HEK293 (cell line): ENCODE results near the gene RUFY4.

Source experiments
- CTCF ChIA-PET: fragments of 350-600 bp; formaldehyde crosslinking; extraction: SDS; loops from one replicate; lab custom pipeline; 2021; ENCODE audit warnings: antibody characterized with exemption; lab: Yijun Ruan, JAX
- POLR2A ChIA-PET: fragments of 300-600 bp; formaldehyde crosslinking; extraction: SDS; loops from one replicate; lab custom pipeline; 2020; ENCODE audit warnings: antibody characterized with exemption, inconsistent platforms; lab: Yijun Ruan, JAX
- H3K27ac ChIP-seq: fragments of 200-500 bp; sonication (Bioruptor generic); 2 replicates; pipeline ENCODE4 v1.5.1; 2014; ENCODE audit warnings: low read depth, low read length, control low read depth, inconsistent platforms; ENCODE audit errors: extremely low read depth
- H3K36me3 ChIP-seq, 2 experiments: fragments of 200-500 bp in 1 of 2; sonication (Bioruptor generic) in 1 of 2; 1 replicate in 1 of 2; 2 replicates in 1 of 2; pipeline ENCODE4 v1.5.1; 2014 to 2017; ENCODE audit warnings: inconsistent platforms in 2 of 2, low read length in 2 of 2; ENCODE audit not compliant: control insufficient read depth in 2 of 2, insufficient read depth in 1 of 2
- H3K4me1 ChIP-seq: fragments of 200-500 bp; sonication (Bioruptor generic); 2 replicates; pipeline ENCODE4 v1.5.1; 2014; ENCODE audit warnings: mild to moderate bottlenecking, low read length, inconsistent platforms; ENCODE audit not compliant: control insufficient read depth, insufficient read depth
- H3K4me3 ChIP-seq: 2 replicates; pipeline ENCODE4 v1.5.1; 2011; ENCODE audit warnings: low read depth, mild to moderate bottlenecking, control low read depth, low read length, moderate library complexity
- H3K9me3 ChIP-seq: fragments of 200-500 bp; sonication (Bioruptor generic); 2 replicates; pipeline ENCODE4 v1.5.1; 2014; ENCODE audit warnings: low read depth, low read length, inconsistent platforms; ENCODE audit not compliant: control insufficient read depth, insufficient read depth
- GLI4 ChIP-seq: fragments of 450-650 bp; formaldehyde crosslinking; IDR thresholded peaks from 2 replicates; pipeline ENCODE4 v1.5.1; 2016; ENCODE audit warnings: missing biosample characterization, missing genetic modification characterization
- GLIS2 ChIP-seq: fragments of 450-650 bp; formaldehyde crosslinking; IDR thresholded peaks from 2 replicates; pipeline ENCODE4 v1.5.1; 2016; ENCODE audit warnings: missing biosample characterization, missing genetic modification characterization
- KLF9 ChIP-seq: fragments of 450-650 bp; formaldehyde crosslinking; IDR thresholded peaks from 2 replicates; pipeline ENCODE4 v1.5.1; 2016; ENCODE audit warnings: missing biosample characterization, missing genetic modification characterization, low read depth
- MEIS1 ChIP-seq: sonication (generic); formaldehyde crosslinking; IDR thresholded peaks from 2 replicates; pipeline ENCODE4 v1.8.1; 2022; ENCODE audit warnings: missing genetic modification reagents, mild to moderate bottlenecking, borderline replicate concordance
- SALL2 ChIP-seq: fragments of 450-650 bp; formaldehyde crosslinking; IDR thresholded peaks from 2 replicates; pipeline ENCODE4 v1.5.0; 2017; ENCODE audit warnings: missing biosample characterization, mild to moderate bottlenecking, missing genetic modification characterization, borderline replicate concordance
- TRIM28 ChIP-seq: IDR thresholded peaks from 2 replicates; pipeline ENCODE4 v1.6.1; 2011; ENCODE audit warnings: low read length, control low read depth, borderline replicate concordance
- WT1 ChIP-seq: fragments of 450-650 bp; formaldehyde crosslinking; IDR thresholded peaks from 2 replicates; pipeline ENCODE4 v1.5.1; 2016; ENCODE audit warnings: missing biosample characterization, missing genetic modification characterization
- ZBTB20 ChIP-seq: fragments of 450-650 bp; formaldehyde crosslinking; IDR thresholded peaks from 2 replicates; pipeline ENCODE4 v1.5.1; 2016; ENCODE audit warnings: missing biosample characterization, missing genetic modification characterization
- ZEB2 ChIP-seq: fragments of 450-650 bp; formaldehyde crosslinking; IDR thresholded peaks from 2 replicates; pipeline ENCODE4 v1.5.1; 2016; ENCODE audit warnings: missing biosample characterization, missing genetic modification characterization
- ZFHX2 ChIP-seq: fragments of 450-650 bp; formaldehyde crosslinking; conservative IDR thresholded peaks from 2 replicates; pipeline ENCODE4 v1.5.1; 2016; ENCODE audit warnings: missing biosample characterization, missing genetic modification characterization
- ZFP3 ChIP-seq: fragments of 450-650 bp; formaldehyde crosslinking; IDR thresholded peaks from 2 replicates; pipeline ENCODE4 v1.5.1; 2016; ENCODE audit warnings: low read depth, missing biosample characterization, missing genetic modification characterization
- ZFP69B ChIP-seq: fragments of 450-650 bp; formaldehyde crosslinking; IDR thresholded peaks from 2 replicates; pipeline ENCODE4 v1.5.1; 2016; ENCODE audit warnings: missing biosample characterization, missing genetic modification characterization
- ZNF121 ChIP-seq: fragments of 450-650 bp; formaldehyde crosslinking; IDR thresholded peaks from 2 replicates; pipeline ENCODE4 v1.5.1; 2016; ENCODE audit warnings: missing biosample characterization, missing genetic modification characterization
- ZNF146 ChIP-seq: fragments of 450-650 bp; formaldehyde crosslinking; IDR thresholded peaks from 2 replicates; pipeline ENCODE4 v1.5.1; 2016; ENCODE audit warnings: missing biosample characterization, missing genetic modification characterization
- ZNF16 ChIP-seq: fragments of 450-650 bp; formaldehyde crosslinking; IDR thresholded peaks from 2 replicates; pipeline ENCODE4 v1.5.1; 2016; ENCODE audit warnings: low read depth, missing biosample characterization, missing genetic modification characterization
- ZNF302 ChIP-seq: fragments of 450-650 bp; formaldehyde crosslinking; IDR thresholded peaks from 2 replicates; pipeline ENCODE4 v1.5.1; 2016; ENCODE audit warnings: missing biosample characterization, missing genetic modification characterization, low read depth
- ZNF350 ChIP-seq: fragments of 450-650 bp; formaldehyde crosslinking; IDR thresholded peaks from 2 replicates; pipeline ENCODE4 v1.5.0; 2017; ENCODE audit warnings: missing biosample characterization, mild to moderate bottlenecking, missing genetic modification characterization
- ZNF37A ChIP-seq: fragments of 450-650 bp; IDR thresholded peaks from 2 replicates; pipeline ENCODE4 v1.5.1; 2018; ENCODE audit warnings: missing biosample characterization, missing genetic modification characterization
- ZNF423 ChIP-seq: fragments of 450-650 bp; formaldehyde crosslinking; IDR thresholded peaks from 2 replicates; pipeline ENCODE4 v1.5.1; 2016; ENCODE audit warnings: missing biosample characterization, missing genetic modification characterization
- ZNF48 ChIP-seq: fragments of 450-650 bp; formaldehyde crosslinking; IDR thresholded peaks from 2 replicates; pipeline ENCODE4 v1.5.1; 2016; ENCODE audit warnings: missing biosample characterization, missing genetic modification characterization
- ZNF501 ChIP-seq: fragments of 450-650 bp; formaldehyde crosslinking; IDR thresholded peaks from 2 replicates; pipeline ENCODE4 v1.5.1; 2016; ENCODE audit warnings: missing biosample characterization, missing genetic modification characterization
- ZNF514 ChIP-seq: fragments of 450-650 bp; formaldehyde crosslinking; IDR thresholded peaks from 2 replicates; pipeline ENCODE4 v1.5.1; 2016; ENCODE audit warnings: missing biosample characterization, missing genetic modification characterization
- ZNF549 ChIP-seq: fragments of 450-650 bp; IDR thresholded peaks from 2 replicates; pipeline ENCODE4 v1.5.1; 2018; ENCODE audit warnings: missing biosample characterization, missing genetic modification characterization, mild to moderate bottlenecking, inconsistent platforms, moderate library complexity
- ZNF585B ChIP-seq: fragments of 450-650 bp; formaldehyde crosslinking; IDR thresholded peaks from 2 replicates; pipeline ENCODE4 v1.5.1; 2016; ENCODE audit warnings: missing biosample characterization, missing genetic modification characterization
- ZNF623 ChIP-seq: fragments of 450-650 bp; formaldehyde crosslinking; IDR thresholded peaks from 2 replicates; pipeline ENCODE4 v1.5.1; 2016; ENCODE audit warnings: missing biosample characterization, missing genetic modification characterization
- ZNF670 ChIP-seq: fragments of 450-650 bp; formaldehyde crosslinking; IDR thresholded peaks from 2 replicates; pipeline ENCODE4 v1.5.1; 2016; ENCODE audit warnings: missing biosample characterization, missing genetic modification characterization, low read depth
- ZNF707 ChIP-seq: fragments of 450-650 bp; formaldehyde crosslinking; IDR thresholded peaks from 2 replicates; pipeline ENCODE4 v1.5.1; 2016; ENCODE audit warnings: missing biosample characterization, missing genetic modification characterization
- ZNF76 ChIP-seq: fragments of 450-650 bp; formaldehyde crosslinking; IDR thresholded peaks from 2 replicates; pipeline ENCODE4; 2016; ENCODE audit warnings: low read depth, missing biosample characterization, missing genetic modification characterization, borderline replicate concordance
- ZNF768 ChIP-seq: fragments of 450-650 bp; formaldehyde crosslinking; IDR thresholded peaks from 2 replicates; pipeline ENCODE4 v1.5.1; 2018; ENCODE audit warnings: missing biosample characterization, mild to moderate bottlenecking, missing genetic modification characterization
- ZXDB ChIP-seq: fragments of 450-650 bp; formaldehyde crosslinking; IDR thresholded peaks from 2 replicates; pipeline ENCODE4 v1.5.1; 2016; ENCODE audit warnings: missing biosample characterization, missing genetic modification characterization
- TF ChIP-seq, protein P1 (sequence below): fragments of 450-650 bp; formaldehyde crosslinking; IDR thresholded peaks from 2 replicates; pipeline ENCODE4 v1.5.1; 2016; ENCODE audit warnings: missing biosample characterization, missing genetic modification characterization

Gene RUFY4

GRCh38 chr2:218024871-218025270, 44.2 kb upstream of the RUFY4 start:
- ChIA-PET POLR2A (no interaction called here), CTCF (interaction anchor here (0.6 to 1.3 kb wide), 4 partner anchors 10 to 236 kb away, joined by 3 to 4 read pairs (median 3); no protein-coding TSS in a partner anchor)
- H3K4me3 ChIP-seq, result no peak overlapping the region
- H3K27ac ChIP-seq, result no peak overlapping the region
- no peaks in the 10 kb centered on the region for H3K36me3 ChIP-seq
- no peaks in the 10 kb centered on the region for H3K4me1 ChIP-seq
- H3K9me3 ChIP-seq, result no peaks in the 10 kb centered on the region
- TF ChIP-seq, protein P1, sequence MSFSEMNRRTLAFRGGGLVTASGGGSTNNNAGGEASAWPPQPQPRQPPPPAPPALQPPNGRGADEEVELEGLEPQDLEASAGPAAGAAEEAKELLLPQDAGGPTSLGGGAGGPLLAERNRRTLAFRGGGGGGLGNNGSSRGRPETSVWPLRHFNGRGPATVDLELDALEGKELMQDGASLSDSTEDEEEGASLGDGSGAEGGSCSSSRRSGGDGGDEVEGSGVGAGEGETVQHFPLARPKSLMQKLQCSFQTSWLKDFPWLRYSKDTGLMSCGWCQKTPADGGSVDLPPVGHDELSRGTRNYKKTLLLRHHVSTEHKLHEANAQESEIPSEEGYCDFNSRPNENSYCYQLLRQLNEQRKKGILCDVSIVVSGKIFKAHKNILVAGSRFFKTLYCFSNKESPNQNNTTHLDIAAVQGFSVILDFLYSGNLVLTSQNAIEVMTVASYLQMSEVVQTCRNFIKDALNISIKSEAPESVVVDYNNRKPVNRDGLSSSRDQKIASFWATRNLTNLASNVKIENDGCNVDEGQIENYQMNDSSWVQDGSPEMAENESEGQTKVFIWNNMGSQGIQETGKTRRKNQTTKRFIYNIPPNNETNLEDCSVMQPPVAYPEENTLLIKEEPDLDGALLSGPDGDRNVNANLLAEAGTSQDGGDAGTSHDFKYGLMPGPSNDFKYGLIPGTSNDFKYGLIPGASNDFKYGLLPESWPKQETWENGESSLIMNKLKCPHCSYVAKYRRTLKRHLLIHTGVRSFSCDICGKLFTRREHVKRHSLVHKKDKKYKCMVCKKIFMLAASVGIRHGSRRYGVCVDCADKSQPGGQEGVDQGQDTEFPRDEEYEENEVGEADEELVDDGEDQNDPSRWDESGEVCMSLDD, result no peak
- TF ChIP-seq ZNF121, result no peak
- TF ChIP-seq ZFP3 (tag by site-specific recombination), result no peak
- no peak for TF ChIP-seq ZNF585B (tag by site-specific recombination)
- no peak for TF ChIP-seq ZNF16
- TF ChIP-seq GLIS2 (tag by site-specific recombination), result no peak
- TF ChIP-seq ZEB2 (tag by site-specific recombination), result no peak
- TF ChIP-seq MEIS1 (CRISPR knock-in tag), result no peak
- TF ChIP-seq ZNF707 (tag by site-specific recombination), result no peak
- TF ChIP-seq ZNF514, result no peak
- no peak for TF ChIP-seq KLF9
- TF ChIP-seq SALL2 (tag by site-specific recombination), result no peak
- TF ChIP-seq, all 188 proteins: peak for 0

- no peaks in the 10 kb centered on the region for H3K36me3 ChIP-seq
- H3K4me1 ChIP-seq, result no peaks in the 10 kb centered on the region
- TF ChIP-seq ZNF423 (tag by site-specific recombination) (no peak), TRIM28 (no peak), ZNF707 (tag by site-specific recombination) (no peak), GLI4 (tag by site-specific recombination) (no peak), ZFHX2 (tag by site-specific recombination) (no peak), ZNF670 (no peak), ZXDB (tag by site-specific recombination) (no peak), ZNF549 (tag by site-specific recombination) (no peak), ZNF146 (tag by site-specific recombination) (no peak), ZNF37A (tag by site-specific recombination) (no peak), ZNF768 (tag by site-specific recombination) (no peak), ZBTB20 (tag by site-specific recombination) (no peak), ZNF350 (no peak), ZNF302 (tag by site-specific recombination) (no peak), ZNF623 (tag by site-specific recombination) (no peak), ZFP69B (tag by site-specific recombination) (no peak), ZNF76 (no peak), ZNF48 (tag by site-specific recombination) (no peak), WT1 (tag by site-specific recombination) (no peak), ZNF501 (tag by site-specific recombination) (no peak)
- ChIA-PET POLR2A (no interaction called here), CTCF (interaction anchor here (0.6 to 1.4 kb wide), 2 partner anchors 10 to 127 kb away, joined by 3 read pairs; no protein-coding TSS in a partner anchor)
- no peak overlapping the region for H3K27ac ChIP-seq
- H3K9me3 ChIP-seq, result no peaks in the 10 kb centered on the region
- H3K4me3 ChIP-seq, result no peak overlapping the region
These were observed 42.8 kb upstream of the RUFY4 start for GRCh38 chr2:218026244-218026643.
